ENCODE measurements around the gene SPOP. TPM values are rescaled to one million over a fixed set of nuclear protein-coding genes. Genes with fewer than 3 reads are reported as not detected.

Gene SPOP
- total and polyA plus RNA-seq, 4 experiments from 2014 or later, result 83.1 to 126 (median 98.4) TPM

DNA sequence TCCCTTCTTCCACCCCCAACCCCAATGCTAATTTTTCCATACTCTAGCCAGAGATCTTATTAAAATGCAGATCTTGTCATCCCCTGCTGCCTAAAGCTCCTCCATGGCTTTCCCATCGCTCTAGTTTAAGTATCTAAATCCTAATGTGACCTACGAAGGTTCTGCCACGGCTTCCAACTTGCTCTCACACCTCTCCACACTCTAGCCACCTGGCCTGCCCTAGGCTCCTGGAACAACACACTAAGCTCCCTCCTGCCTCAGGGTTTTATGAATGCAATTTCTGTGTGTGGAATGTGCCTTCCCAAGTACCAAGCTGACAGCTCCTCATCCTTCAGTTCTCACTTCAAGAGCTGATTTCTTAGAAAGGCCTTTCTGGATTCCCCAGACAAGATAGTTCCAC lies 85.6 kb downstream of the SPOP start:
- H3K36me3 ChIP-seq (ENCODE audit: insufficient read depth, low read length), result peaks cover 7% of the 10 kb centered on the region
- peak overlapping the region in 1 of 7 donors; percentile 24 for H3K27ac Mint-ChIP-seq
- ChIA-PET POLR2A (ENCODE audit: partially characterized antibody) (no interaction called here), CTCF (ENCODE audit: partially characterized antibody) (interaction anchor here (1.4 kb wide), 1 partner anchor 35 kb away, joined by 4 read pairs; no protein-coding TSS in a partner anchor)
- intact Hi-C loops (cut with micrococcal nuclease), result loop anchor here (10.0 kb wide), 1 partner anchor 53 kb away; no protein-coding TSS in a partner anchor
- H3K4me1 Mint-ChIP-seq, result peaks cover 2 to 12% (median 10%) of the 10 kb centered on the region in 4 donors
- H3K27me3 ChIP-seq (ENCODE audit: insufficient read depth, low read length), result no peaks in the 10 kb centered on the region
- no peak overlapping the region for H3K27ac ChIP-seq (ENCODE audit: low read depth, low read length)
- no peaks in the 10 kb centered on the region for H3K9me3 Mint-ChIP-seq
- H3K36me3 Mint-ChIP-seq, result peaks cover 21 to 31% of the 10 kb centered on the region in 2 donors
- no peaks in the 10 kb centered on the region for H3K4me1 ChIP-seq (ENCODE audit: insufficient read depth, low read length)
- no peak for DNase-seq
- no peaks in the 10 kb centered on the region for H3K9me3 ChIP-seq (ENCODE audit: control insufficient read depth in 1 of 2, low read length in 2 of 2)
- H3K4me3 Mint-ChIP-seq, result no peak overlapping the region
- no peaks in the 10 kb centered on the region for H3K27me3 Mint-ChIP-seq
- H3K4me3 ChIP-seq (ENCODE audit: low read length in 2 of 2), result no peak overlapping the region

DNA sequence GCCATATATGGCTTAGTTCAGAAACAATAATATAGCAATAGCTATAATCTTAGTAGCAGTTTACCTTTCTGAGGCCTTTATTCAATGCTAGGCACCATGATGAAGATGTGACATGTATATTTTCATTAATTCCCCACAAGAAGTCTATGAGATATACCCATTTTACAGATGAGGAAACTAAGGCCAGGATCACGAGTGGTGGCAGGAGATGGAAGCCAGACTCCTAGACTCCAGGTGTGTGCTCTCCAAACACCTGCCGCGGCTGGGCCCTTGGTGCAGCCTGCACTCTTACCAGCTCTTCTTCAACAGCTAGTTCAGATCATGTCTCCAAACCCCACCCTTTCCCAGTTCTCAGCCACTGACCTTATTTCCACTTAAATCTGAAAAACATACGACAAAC lies 87.0 kb downstream of the SPOP start:
- no peaks in the 10 kb centered on the region for H3K27me3 ChIP-seq (ENCODE audit: insufficient read depth, low read length)
- H3K36me3 ChIP-seq (ENCODE audit: insufficient read depth, low read length), result no peaks in the 10 kb centered on the region
- no peaks in the 10 kb centered on the region for H3K4me1 ChIP-seq (ENCODE audit: insufficient read depth, low read length)
- ChIA-PET POLR2A (ENCODE audit: partially characterized antibody) (no interaction called here), CTCF (ENCODE audit: partially characterized antibody) (interaction anchor here (0.6 kb wide), 1 partner anchor 103 kb away, joined by 3 read pairs; no protein-coding TSS in a partner anchor)
- H3K9me3 ChIP-seq (ENCODE audit: control insufficient read depth in 1 of 2, low read length in 2 of 2), result no peaks in the 10 kb centered on the region
- H3K36me3 Mint-ChIP-seq, result peaks cover 13 to 18% of the 10 kb centered on the region in 2 donors
- H3K27ac ChIP-seq (ENCODE audit: low read depth, low read length), result no peak overlapping the region
- no peaks in the 10 kb centered on the region for H3K9me3 Mint-ChIP-seq
- H3K4me3 ChIP-seq (ENCODE audit: low read length in 2 of 2), result no peak overlapping the region
- intact Hi-C loops (cut with micrococcal nuclease), result loop anchor here (10.0 kb wide), 1 partner anchor 54 kb away; no protein-coding TSS in a partner anchor
- DNase-seq, result no peak
- no peak overlapping the region for H3K4me3 Mint-ChIP-seq
- peaks cover 0 to 12% (median 6%) of the 10 kb centered on the region in 4 donors for H3K4me1 Mint-ChIP-seq
- no peaks in the 10 kb centered on the region for H3K27me3 Mint-ChIP-seq
- peak overlapping the region in 3 of 7 donors; percentile 14 to 74 (median 43) for H3K27ac Mint-ChIP-seq

DNA sequence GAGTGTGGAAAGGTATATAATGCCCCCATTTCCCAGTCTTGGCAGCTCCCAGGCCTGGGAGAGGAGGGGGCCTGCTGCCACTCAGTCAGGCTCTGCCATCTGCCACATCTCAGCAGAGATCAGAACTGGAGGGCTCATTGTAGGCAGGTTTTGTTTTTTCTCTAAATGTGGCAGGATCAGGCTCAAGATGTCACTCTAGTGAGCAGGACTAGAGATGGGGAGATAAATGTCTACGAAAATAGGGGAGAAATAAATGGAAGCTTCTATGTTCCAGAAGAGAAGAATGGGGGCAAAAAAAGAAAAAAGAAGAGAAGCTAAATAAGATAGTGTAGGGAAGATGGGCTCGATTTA lies 88.3 kb downstream of the SPOP start:
- peaks cover 0 to 12% (median 6%) of the 10 kb centered on the region in 4 donors for H3K4me1 Mint-ChIP-seq
- no peak overlapping the region for H3K4me3 Mint-ChIP-seq
- H3K9me3 Mint-ChIP-seq, result no peaks in the 10 kb centered on the region
- intact Hi-C loops (cut with micrococcal nuclease), result no loop called here
- no peaks in the 10 kb centered on the region for H3K4me1 ChIP-seq (ENCODE audit: insufficient read depth, low read length)
- H3K27ac ChIP-seq (ENCODE audit: low read depth, low read length), result no peak overlapping the region
- H3K27me3 ChIP-seq (ENCODE audit: insufficient read depth, low read length), result no peaks in the 10 kb centered on the region
- no peak for DNase-seq
- H3K4me3 ChIP-seq (ENCODE audit: low read length in 2 of 2), result no peak overlapping the region
- H3K36me3 Mint-ChIP-seq, result peaks cover 13% of the 10 kb centered on the region in 2 donors
- POLR2A ChIA-PET (ENCODE audit: partially characterized antibody), result no interaction called here
- CTCF ChIA-PET (ENCODE audit: partially characterized antibody), result no interaction called here
- H3K27ac Mint-ChIP-seq, result no peak overlapping the region
- H3K27me3 Mint-ChIP-seq, result no peaks in the 10 kb centered on the region
- no peaks in the 10 kb centered on the region for H3K9me3 ChIP-seq (ENCODE audit: control insufficient read depth in 1 of 2, low read length in 2 of 2)
- no peaks in the 10 kb centered on the region for H3K36me3 ChIP-seq (ENCODE audit: insufficient read depth, low read length)

DNA sequence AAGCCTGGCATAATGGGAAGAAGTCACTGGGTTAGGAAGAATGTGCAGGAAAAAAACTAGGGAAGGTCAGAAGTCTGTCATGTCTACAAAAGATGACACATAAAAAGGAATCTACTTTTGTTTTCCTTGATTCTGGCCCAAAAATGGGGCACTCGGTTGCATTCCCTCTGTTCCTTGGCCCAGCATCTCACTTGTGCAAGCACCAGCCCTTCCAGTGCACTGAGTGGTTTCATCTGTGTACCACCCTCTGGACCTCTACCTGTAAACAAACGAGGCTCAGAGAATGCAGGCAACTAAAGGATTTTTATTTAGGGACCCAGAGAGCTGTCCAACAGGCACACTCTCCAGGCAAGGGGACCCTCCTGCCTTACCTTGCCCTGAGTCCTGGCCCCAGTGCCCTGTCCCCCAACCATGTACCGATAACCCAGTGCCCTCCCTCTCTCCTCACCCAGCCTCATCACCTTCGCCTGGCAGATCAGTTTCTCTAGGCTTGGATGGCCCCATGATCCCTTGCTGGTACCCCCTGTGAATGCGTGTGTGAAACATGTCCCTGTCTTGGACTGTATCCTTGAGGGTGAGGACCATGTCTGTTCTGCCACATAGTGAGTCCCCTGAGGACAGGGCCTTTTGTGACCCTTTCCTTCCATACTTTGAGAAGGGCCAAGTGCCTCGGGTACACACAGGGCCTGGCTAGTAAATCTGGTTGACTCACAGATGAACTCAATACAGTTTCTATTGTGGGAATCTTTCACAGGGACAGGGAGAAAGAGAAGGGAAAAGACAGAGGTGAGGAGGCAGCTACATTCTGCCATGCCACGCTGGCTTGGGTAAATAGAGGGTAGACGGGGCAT lies 88.9 kb downstream of the SPOP start:
- intact Hi-C loops (cut with micrococcal nuclease), result no loop called here
- H3K27me3 Mint-ChIP-seq, result no peaks in the 10 kb centered on the region
- no peak for DNase-seq

DNA sequence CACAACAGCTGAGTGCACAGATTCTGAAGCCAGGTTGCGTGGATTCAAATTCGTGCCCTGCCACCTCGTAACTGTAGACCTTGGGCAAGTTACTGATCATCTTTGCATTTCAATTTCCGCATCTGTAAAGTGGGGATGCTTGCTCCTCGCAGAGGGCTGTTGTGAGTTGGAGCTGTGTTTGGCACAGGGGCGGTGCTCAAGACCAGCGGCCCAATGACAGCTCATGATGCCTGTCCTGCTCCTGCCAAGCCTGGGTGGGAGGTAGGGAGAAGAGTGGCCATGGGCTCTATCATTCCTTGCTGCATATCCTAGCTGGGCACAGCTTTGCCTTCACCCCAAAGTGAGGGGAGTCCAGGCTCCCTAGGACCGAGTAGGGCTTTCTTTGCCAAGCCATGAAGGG lies 89.6 kb downstream of the SPOP start:
- POLR2A ChIA-PET (ENCODE audit: partially characterized antibody), result interaction anchor here (1.1 kb wide), 1 partner anchor 9 kb away, joined by 3 read pairs; no protein-coding TSS in a partner anchor
- no peak overlapping the region for H3K27ac ChIP-seq (ENCODE audit: low read depth, low read length)
- no peaks in the 10 kb centered on the region for H3K36me3 ChIP-seq (ENCODE audit: insufficient read depth, low read length)
- Mint-ChIP-seq H3K27me3 (no peaks in the 10 kb centered on the region), H3K36me3 (peaks cover 12 to 13% of the 10 kb centered on the region in 2 donors), H3K27ac (peak overlapping the region in 2 of 7 donors; percentile 77), H3K4me3 (no peak overlapping the region), H3K9me3 (no peaks in the 10 kb centered on the region), H3K4me1 (peaks cover 0 to 12% (median 6%) of the 10 kb centered on the region in 4 donors)
- DNase-seq, result no peak
- CTCF ChIA-PET (ENCODE audit: partially characterized antibody), result no interaction called here
- H3K4me3 ChIP-seq (ENCODE audit: low read length in 2 of 2), result no peak overlapping the region
- H3K4me1 ChIP-seq (ENCODE audit: insufficient read depth, low read length), result no peaks in the 10 kb centered on the region
- H3K9me3 ChIP-seq (ENCODE audit: control insufficient read depth in 1 of 2, low read length in 2 of 2), result no peaks in the 10 kb centered on the region
- intact Hi-C loops (cut with micrococcal nuclease), result no loop called here
- H3K27me3 ChIP-seq (ENCODE audit: insufficient read depth, low read length), result no peaks in the 10 kb centered on the region

More for the DNA sequence above, 88.9 kb downstream of the SPOP start:
- ChIA-PET POLR2A (ENCODE audit: partially characterized antibody) (interaction anchor here (1.1 kb wide), 1 partner anchor 9 kb away, joined by 3 read pairs; no protein-coding TSS in a partner anchor), CTCF (ENCODE audit: partially characterized antibody) (no interaction called here)
- H3K4me3 ChIP-seq (ENCODE audit: low read length in 2 of 2), result no peak overlapping the region
- H3K27me3 ChIP-seq (ENCODE audit: insufficient read depth, low read length), result no peaks in the 10 kb centered on the region
- no peak overlapping the region for H3K27ac ChIP-seq (ENCODE audit: low read depth, low read length)
- Mint-ChIP-seq H3K36me3 (peaks cover 10 to 12% of the 10 kb centered on the region in 2 donors), H3K4me1 (peaks cover 0 to 12% (median 6%) of the 10 kb centered on the region in 4 donors), H3K4me3 (no peak overlapping the region), H3K27ac (peak overlapping the region in 3 of 7 donors; percentile 9 to 77 (median 19)), H3K9me3 (no peaks in the 10 kb centered on the region)
- H3K4me1 ChIP-seq (ENCODE audit: insufficient read depth, low read length), result no peaks in the 10 kb centered on the region
- no peaks in the 10 kb centered on the region for H3K36me3 ChIP-seq (ENCODE audit: insufficient read depth, low read length)
- no peaks in the 10 kb centered on the region for H3K9me3 ChIP-seq (ENCODE audit: control insufficient read depth in 1 of 2, low read length in 2 of 2)

DNA sequence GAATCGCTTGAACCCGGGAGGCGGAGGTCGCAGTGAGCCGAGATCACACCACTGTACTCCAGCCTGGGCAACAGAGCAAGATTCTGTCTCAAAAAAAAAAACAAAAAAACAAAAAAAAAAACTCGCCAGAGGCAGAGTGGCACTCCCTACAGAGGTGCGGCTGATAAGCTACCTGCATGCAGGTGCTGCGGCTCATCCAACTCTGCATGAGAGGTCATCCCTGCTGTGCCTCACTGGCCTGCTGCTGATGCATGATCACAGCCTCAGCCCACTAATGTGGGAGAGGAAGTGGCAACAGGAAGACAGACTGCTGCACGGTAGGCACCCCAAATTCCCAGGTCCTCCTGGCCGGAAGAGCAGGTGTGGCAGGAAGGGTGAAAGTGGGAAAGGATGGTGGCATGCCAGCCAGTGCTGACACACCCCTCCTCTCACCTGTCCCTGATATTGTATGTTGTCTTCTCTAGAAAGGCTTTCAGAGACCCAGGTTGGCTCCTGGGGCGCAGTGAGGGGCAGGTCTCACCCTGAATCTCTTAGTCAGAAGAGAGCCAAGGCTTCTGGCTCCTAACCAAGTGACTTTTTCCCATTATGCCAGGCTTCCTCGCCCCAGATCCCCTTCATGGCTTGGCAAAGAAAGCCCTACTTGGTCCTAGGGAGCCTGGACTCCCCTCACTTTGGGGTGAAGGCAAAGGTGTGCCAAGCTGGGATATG lies 90.4 kb downstream of the SPOP start:
- peaks cover 0 to 12% (median 6%) of the 10 kb centered on the region in 4 donors for H3K4me1 Mint-ChIP-seq
- H3K27me3 ChIP-seq (ENCODE audit: insufficient read depth, low read length), result no peaks in the 10 kb centered on the region
- intact Hi-C loops (cut with micrococcal nuclease), result no loop called here
- ChIA-PET CTCF (ENCODE audit: partially characterized antibody) (interaction anchor here (0.7 kb wide), 1 partner anchor 158 kb away, joined by 3 read pairs; no protein-coding TSS in a partner anchor), POLR2A (ENCODE audit: partially characterized antibody) (interaction anchor here (1.1 kb wide), 1 partner anchor 10 kb away, joined by 3 read pairs; no protein-coding TSS in a partner anchor)
- H3K27me3 Mint-ChIP-seq, result no peaks in the 10 kb centered on the region
- DNase-seq, result no peak
- no peaks in the 10 kb centered on the region for H3K4me1 ChIP-seq (ENCODE audit: insufficient read depth, low read length)
- peaks cover 8 to 9% of the 10 kb centered on the region in 2 donors for H3K36me3 Mint-ChIP-seq
- H3K27ac Mint-ChIP-seq, result peak overlapping the region in 3 of 7 donors; percentile 12 to 55 (median 28)
- H3K9me3 ChIP-seq (ENCODE audit: control insufficient read depth in 1 of 2, low read length in 2 of 2), result no peaks in the 10 kb centered on the region
- no peak overlapping the region for H3K27ac ChIP-seq (ENCODE audit: low read depth, low read length)
- no peak overlapping the region for H3K4me3 ChIP-seq (ENCODE audit: low read length in 2 of 2)
- no peaks in the 10 kb centered on the region for H3K9me3 Mint-ChIP-seq
- no peaks in the 10 kb centered on the region for H3K36me3 ChIP-seq (ENCODE audit: insufficient read depth, low read length)
- H3K4me3 Mint-ChIP-seq, result no peak overlapping the region

DNA sequence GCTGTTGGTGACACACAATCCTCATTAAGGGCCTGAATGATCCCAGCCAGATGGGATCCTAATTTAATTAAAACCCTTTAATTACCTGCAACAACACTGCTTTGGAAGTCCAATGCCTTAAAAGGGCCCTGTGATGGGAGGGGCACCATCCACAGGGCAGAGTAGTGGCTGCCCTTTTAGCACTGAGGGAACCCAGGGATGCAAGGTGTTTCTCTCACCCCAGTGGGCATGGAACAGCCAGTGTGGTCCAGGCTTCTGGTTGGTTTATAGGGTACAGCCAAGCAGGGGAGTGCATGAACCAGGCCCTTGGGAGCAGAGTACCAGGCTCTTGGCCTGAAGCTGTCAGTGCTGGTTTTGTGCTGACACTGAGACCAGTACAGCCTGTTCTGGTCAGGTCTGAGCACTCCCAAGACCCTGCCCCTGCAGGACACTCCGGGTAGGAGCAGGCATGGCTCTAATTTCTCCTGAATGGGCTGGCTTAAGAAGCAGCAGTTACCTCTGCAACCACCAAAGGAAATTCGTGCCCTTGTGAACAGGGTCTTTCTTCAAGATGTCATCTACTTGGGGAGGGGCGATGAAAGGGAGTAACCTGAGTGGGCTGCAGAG lies 92.4 kb downstream of the SPOP start:
- Histone ChIP-seq H3K4me3 (ENCODE audit: low read length in 2 of 2) (no peak overlapping the region), H3K27me3 (ENCODE audit: insufficient read depth, low read length) (no peaks in the 10 kb centered on the region), H3K27ac (ENCODE audit: low read depth, low read length) (no peak overlapping the region), H3K36me3 (ENCODE audit: insufficient read depth, low read length) (no peaks in the 10 kb centered on the region), H3K4me1 (ENCODE audit: insufficient read depth, low read length) (no peaks in the 10 kb centered on the region), H3K9me3 (ENCODE audit: control insufficient read depth in 1 of 2, low read length in 2 of 2) (no peaks in the 10 kb centered on the region)
- no peak for DNase-seq
- ChIA-PET CTCF (ENCODE audit: partially characterized antibody) (no interaction called here), POLR2A (ENCODE audit: partially characterized antibody) (no interaction called here)
- H3K4me1 Mint-ChIP-seq, result peaks cover 0 to 12% (median 5%) of the 10 kb centered on the region in 4 donors
- no peaks in the 10 kb centered on the region for H3K9me3 Mint-ChIP-seq
- no peak overlapping the region for H3K27ac Mint-ChIP-seq
- intact Hi-C loops (cut with micrococcal nuclease), result no loop called here
- no peaks in the 10 kb centered on the region for H3K27me3 Mint-ChIP-seq
- peak overlapping the region in 1 of 8 donors; percentile 36 for H3K4me3 Mint-ChIP-seq
- peaks cover 0 to 3% of the 10 kb centered on the region in 2 donors for H3K36me3 Mint-ChIP-seq

Measured in CD4-positive, alpha-beta memory T cell (primary cell).